GM19025 (cell line): ENCODE measurements around the gene ARHGAP30.
"Not testable (repeated sequence)": the region's sequence is repeated elsewhere in the genome, so short reads cannot be mapped to it uniquely, and the experiment has no call there.

ENCODE experiments used
- ATAC-seq: cut with Tn5 transposase; IDR thresholded peaks from one replicate; pipeline ENCODE4 v1.9.1; 2021; ENCODE audit warnings: mild to moderate bottlenecking, low read depth, moderate library complexity; ENCODE audit not compliant: unreplicated experiment

The ARHGAP30 gene

DNA sequence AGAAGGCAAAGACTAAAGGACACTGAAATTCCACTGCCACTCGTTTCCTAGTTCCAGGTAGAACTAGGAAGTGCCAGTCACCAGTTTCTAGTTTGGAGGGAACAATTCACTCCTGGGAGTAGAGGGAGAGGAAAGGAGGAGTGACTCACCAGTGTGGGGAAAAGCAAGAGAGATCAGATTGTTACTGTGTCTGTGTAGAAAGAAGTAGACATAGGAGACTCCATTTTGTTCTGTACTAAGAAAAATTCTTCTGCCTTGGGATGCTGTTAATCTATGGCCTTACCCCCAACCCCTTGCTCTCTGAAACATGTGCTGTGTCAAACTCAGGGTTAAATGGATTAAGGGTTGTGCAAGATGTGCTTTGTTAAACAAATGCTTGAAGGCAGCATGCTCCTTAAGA is 53.0 kb downstream of the ARHGAP30 start:
- ATAC-seq, result not testable (repeated sequence)

DNA sequence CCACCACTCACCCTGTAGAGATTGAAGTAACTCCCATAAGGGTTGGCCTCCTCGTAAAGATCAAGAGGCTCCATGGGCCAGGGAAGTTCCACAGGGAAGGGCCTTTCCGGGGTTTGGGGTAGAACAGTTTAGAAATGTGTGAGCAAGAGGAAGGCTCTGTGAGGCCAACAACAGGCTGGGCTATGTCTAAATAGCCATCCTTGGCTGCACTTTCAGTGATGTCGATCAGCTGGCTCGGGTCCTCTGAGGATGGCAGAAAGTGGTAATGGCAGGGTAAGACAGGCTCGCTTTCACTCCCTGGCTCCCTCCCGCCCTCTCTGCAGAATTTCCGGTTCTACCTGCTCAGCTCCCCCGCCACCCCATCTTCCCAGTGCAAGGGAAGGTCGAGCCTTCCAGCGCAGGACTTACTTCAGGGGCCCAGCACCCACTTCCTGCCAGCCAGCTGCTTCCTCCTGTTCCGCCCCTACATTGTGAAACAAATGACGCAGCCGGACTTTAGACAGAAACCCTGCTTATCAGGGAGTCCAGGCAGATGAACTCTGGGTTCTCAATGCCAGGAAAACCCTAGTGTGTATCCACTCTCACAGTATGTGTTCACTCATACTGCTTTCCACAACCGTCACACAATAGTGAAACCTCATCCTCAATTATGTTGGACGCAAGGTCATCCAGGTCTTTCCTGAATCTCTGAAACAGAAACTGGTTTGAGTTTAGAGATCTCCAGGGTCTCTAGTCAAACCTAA is 56.0 kb downstream of the ARHGAP30 start:
- peak; percentile 71 for ATAC-seq

DNA sequence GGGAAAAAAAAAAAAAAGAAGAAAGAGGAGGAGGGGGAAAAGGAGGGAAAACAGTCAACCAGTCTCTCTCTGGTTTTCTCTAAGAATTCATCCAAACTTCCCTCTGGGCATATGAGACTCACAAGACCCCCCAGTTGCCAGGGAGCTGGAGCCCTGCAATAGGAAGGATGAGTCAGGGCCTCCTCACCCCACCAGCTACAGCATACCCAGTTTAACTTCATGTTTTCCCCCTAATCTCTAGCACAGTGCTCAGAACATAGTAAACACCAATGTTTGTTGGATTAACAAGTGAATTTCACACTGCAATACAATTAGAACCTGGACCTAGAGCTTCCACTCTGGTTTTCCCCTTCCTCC is 56.6 kb downstream of the ARHGAP30 start:
- no peak for ATAC-seq

DNA sequence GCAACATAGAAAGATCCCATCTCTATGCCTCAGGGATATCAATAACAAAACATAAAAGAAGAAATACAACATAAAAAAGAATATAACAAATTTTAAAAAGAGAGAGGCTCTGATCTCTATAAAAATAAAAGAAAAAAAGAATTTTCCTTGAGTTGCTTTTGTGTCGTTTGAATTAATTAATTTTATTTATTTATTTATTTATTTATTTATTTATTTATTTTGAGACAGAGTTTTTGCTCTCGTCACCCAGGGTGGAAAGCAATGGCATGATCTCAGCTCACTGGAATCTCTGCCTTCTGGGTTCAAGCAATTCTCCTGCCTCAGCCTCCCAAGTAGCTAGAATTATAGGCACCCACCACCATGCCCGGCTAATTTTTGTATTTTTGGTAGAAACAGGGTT is 57.3 kb downstream of the ARHGAP30 start:
- no peak for ATAC-seq

DNA sequence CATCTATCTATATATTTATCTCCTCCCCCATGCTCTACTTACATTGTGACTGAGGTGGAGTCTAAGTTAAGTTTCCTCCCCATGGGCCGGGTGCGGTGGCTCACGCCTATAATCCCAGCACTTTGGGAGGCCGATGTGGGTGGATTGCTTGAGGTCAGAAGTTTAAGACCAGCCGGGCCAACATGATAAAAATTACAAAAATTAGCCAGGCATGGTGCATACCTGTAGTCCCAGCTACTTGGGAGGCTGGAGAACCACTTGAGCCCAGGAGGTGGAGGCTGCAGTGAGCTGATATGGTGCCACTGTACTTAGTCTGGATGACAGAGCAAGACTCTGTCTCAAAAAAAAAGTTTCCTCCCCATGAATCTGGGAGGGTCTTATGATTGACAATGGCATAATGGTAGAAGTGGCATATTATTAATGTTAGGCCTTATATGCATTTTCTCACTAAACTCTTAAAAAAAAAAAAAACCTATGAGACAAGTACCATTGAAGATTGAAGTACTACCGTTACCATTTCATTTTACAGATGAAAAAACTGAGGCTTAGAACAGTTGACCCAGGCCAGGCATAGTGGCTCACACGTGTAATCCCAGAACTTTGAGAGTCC is 60.0 kb downstream of the ARHGAP30 start:
- ATAC-seq, result no peak

DNA sequence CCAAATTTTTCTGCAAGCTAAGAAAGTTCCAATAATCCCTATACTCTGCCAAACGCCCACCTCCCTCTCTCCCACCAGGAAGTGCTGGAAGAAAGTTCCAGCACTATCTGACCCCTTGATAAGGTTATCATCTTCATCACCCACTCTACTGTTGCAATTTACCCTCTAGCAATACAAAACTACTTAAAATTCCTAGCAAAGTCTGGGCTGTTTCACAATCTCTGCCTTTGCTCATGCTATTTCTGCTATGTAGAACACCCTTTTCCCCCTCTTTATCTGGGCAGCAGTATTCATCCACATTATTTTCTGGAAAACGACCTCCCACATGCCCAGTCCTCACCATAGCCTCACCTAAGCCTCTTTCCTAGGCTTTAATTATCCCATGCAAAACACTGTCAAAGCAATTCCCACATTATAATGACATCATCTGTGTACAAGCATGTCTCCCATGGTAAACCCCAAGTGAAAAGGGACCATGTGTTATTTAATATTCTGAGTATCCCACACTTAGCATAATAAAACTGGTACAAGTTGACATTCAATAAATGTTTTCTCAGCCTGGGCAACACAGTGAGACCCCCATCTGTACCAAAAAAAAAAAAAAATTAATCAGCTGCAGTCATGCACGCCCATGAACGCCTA is 60.7 kb downstream of the ARHGAP30 start:
- ATAC-seq, result no peak

DNA sequence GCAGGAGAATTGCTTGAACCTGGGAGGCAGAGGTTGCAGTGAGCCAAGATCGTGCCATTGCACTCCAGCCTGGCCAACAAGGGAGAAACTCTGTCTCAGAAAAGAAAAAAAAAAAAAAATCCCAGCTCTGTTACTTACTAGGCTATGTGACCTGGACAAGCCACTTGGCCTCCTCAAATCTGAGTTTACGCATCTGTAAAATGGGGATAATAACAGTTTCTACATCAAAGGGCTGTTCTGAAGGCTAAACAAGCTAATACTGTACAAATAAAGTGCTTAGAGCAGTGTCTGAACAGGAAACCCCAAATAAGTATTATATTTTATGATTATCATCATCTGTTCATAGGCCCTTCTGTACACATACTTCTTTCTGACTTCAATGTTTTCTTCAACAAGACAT is 62.3 kb downstream of the ARHGAP30 start:
- no peak for ATAC-seq

DNA sequence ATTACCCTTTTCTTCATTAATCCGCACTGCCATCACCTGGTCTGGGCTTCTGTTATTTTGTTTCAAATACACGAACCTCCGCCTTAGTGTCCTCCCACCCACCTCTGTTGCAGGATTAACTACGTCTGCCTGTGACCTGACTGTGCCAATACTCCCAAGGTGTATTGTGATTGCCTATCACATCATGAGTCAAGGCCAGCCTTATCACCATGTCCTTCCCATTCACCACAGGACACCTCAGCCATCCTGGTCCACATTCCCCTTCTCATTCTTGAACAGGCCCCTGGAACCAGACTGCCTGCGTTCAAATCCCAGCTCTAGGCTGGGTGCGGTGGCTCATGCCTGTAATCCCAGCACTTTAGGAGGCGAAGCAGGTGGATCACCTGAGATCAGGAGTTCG is 63.1 kb downstream of the ARHGAP30 start:
- ATAC-seq, result no peak

DNA sequence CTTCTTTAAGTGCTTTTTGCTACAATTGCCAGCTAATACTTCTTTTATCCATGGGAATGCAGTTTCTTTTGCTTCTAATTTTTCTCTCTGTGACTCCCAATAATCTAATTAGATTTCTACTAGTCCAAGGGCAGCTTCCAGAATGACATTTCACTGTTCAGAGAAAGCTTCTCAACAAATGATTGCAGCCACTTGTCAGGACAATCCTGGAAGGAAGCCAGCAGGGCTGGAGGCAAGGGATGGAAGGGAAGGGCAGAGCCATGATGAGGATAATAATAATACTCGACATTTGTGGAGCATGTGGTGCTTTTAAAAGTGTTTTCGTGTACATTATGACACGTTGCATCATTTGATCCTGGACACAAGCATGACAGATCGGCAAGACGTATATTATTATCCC is 68.2 kb downstream of the ARHGAP30 start:
- ATAC-seq, result no peak

DNA sequence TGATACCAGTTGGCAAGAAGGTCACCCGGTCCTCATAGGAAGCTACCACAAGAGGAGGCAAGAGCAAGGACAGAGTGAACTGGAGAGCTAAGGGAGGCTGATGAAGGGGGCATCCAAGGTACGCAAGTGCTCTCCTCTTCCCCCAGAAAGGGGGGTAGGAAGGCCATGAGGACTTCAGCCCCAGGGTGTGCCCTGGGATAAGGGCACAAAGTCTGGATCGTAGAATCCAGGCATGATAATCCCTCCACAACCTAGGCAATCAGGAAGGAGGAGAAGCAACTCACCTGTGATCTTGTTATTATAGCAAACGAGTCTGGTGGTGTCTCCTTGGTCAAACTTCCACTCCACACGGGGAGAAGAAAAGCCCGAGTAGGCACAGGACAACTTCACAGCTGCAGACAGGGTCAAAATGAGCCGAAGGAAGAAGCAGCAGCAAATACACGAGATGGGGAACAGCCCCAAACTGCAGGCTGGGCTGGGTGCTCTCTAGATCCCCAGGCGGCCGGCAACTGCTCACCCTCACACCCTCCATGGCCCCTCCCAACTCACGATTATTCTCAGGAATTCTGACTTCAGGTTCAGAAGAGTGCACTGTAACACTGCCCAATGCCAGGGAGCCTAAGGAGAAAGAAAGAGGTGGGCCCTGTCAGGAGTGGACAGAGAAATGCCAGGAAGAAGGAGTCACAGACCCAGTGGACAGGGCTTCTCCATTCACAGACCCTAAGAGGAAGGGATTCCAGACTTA is 68.8 kb downstream of the ARHGAP30 start:
- no peak for ATAC-seq

DNA sequence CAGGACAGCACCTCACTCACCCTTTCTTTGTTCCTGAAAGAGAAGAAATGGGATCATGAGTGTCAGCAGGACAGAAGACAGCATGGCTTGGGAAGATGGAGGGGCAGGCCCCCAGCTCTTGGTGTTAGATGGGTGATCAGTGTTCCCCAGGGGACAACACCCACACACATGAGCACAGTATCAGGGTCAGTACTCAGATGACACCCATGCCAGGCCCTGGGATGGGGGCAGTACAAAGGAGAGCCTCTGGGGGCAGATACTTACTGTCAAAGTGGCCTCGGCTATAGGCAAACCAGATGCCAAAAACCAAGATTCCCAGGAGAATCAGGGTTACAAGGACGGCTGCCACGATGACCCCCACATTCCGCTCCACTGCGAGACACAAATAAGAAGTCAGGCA is 70.3 kb downstream of the ARHGAP30 start:
- ATAC-seq, result no peak

DNA sequence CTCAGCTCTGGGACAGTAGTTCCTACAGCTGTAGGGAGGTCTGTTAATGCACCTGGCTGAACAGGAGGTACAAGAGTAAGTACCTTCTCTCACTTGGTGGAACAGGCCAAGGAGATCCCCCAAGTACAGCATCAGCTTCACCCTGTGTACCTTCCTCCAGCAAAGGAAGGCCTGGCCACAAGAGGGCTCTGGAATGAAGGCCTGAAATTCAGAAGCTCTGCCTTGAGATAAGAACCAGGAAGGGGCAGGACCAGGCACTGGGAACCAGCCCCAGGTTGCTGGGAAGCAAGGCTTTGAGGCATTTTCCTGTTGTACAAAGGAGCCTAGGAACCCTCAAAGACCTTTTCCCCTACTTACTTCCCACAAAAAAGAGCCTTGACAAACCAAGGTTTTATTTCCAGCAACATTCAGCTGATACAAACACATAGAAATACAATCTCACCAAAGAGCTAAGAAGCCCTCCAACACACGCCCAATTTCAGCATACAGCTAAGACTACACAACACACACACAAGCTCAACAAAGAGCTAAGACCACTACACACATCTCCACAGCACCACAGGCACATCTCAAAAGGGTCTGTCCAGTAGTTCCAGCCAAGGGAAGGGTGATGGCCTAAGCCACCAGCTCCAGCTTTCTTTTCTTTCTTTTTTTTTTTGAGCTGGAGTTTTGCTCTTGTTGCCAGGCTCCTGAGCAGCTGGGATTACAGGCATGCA is 72.2 kb downstream of the ARHGAP30 start:
- peak; percentile 51 for ATAC-seq
